Measurements from ENCODE around the gene SLC39A9.

SLC39A9 gene, protein sequence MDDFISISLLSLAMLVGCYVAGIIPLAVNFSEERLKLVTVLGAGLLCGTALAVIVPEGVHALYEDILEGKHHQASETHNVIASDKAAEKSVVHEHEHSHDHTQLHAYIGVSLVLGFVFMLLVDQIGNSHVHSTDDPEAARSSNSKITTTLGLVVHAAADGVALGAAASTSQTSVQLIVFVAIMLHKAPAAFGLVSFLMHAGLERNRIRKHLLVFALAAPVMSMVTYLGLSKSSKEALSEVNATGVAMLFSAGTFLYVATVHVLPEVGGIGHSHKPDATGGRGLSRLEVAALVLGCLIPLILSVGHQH

DNA sequence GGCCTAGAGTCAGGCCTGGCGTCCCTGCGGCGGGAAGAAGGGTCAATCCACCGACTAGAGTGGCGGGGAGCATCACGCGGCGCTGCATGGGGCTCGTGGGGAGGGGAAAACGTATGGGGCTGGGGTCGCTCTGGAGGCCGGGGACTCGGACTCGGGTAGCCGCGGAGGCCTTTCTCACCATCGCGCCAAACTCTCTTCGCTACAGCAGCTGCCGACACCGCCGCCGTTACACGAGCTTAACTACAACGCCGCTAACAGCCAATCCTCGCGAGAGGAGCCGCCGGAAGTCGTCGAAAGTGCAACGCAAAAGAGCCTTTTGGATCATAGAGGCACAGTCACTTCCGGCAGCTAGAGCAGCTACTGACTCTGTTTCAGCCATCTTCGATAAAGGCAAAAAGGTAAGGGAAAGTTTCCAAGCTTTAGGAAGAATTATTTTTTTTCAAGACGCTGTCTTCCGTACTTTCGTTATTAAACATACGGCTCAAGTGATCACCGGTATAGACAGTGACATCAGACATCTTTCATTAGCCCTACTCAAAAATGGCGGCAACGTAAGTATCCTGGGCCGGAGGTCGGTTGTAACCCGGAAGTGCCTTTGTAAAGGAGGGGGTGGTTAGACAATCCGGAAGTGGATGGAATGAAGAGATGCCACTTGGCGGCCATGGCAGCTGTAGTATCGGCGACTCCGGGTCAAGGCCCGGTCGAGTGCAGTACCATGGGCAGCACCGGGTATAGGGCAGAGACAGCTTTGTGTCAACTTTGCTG, at the start of gene SLC39A9, which contains the start of gene ERH:
Gene SLC39A9, plus strand, starts transcription at position 640 of the 765 bp plus-strand sequence. CDS start 678 bp downstream, outside the sequence.
Gene ERH, minus strand, starts transcription at position 247 of the 765 bp plus-strand sequence. Its CDS starts 66 bp downstream, at position 181.
- DNase-seq (ENCODE audit: low spot score) = peak; percentile 99

DNA sequence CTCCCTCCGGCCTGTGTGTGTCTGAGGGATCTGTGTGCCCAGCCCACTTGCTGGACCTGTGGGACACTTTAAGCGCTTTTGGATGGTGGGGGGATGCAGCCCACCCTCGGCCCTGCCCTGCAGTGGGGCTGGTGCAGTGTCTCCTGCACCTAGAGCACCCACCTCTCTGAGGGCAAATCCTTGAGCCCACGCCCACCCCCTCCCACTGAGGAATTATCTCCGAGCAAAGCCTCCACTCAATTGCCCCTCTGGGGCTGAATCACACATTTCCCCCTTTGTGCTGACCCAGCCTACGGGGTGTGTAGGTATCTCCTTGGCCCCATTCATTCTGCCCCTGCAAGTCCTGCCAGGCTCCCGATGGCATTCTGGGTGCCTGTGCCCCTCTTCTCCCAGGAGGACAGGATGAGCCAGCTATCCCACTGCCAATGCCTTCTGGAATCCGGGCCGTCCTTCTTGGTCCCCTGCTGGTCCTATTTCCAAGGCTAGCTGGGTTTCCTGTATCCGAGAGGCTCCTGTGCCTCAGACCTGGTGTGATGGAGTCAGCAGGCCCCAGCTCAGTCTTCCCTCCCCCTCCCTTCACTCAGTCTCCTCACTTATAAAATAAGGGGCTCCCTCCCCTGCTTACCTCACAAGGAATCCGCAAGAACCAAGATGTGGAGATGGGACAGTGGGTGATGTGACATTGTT, 49.3 kb upstream of the SLC39A9 start:
- DNase-seq (ENCODE audit: low spot score) = no peak

- DNase-seq (ENCODE audit: low spot score) = no peak
Observed at GRCh38 chr14:69350892-69351291, 47.6 kb upstream of the SLC39A9 start.

DNA sequence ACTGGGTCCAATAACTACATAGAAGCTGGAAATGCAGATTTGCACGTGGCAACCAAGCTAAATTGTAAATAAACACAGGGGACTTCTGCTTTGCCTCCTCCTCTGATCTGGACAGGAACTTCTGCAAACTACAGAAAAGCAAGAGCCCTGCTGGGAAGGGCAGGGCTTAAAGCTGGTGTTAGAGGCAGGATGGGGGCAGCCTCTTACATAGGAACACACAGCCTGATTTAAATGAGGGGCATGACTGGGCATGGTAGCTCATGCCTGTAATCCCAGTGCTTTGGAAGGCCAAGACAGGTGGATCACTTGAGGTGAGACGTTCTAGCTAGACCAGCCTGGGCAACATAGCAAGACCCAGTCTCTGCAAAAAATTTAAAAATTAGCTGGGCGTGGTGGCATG, 47.1 kb upstream of the SLC39A9 start:
- DNase-seq (ENCODE audit: low spot score) = no peak

GRCh38 chr14:69351911-69352310, 46.6 kb upstream of the SLC39A9 start:
- no peak for DNase-seq (ENCODE audit: low spot score)

- DNase-seq (ENCODE audit: low spot score) = no peak
Observed at GRCh38 chr14:69353168-69353567, 45.3 kb upstream of the SLC39A9 start.

GRCh38 chr14:69354383-69355153, 43.9 kb upstream of the SLC39A9 start:
- DNase-seq (ENCODE audit: low spot score) = no peak

- no peak for DNase-seq (ENCODE audit: low spot score)
Observed at GRCh38 chr14:69355154-69355597, 43.3 kb upstream of the SLC39A9 start.

- no peak for DNase-seq (ENCODE audit: low spot score)
Observed at GRCh38 chr14:69355607-69356281, 42.7 kb upstream of the SLC39A9 start.

DNA sequence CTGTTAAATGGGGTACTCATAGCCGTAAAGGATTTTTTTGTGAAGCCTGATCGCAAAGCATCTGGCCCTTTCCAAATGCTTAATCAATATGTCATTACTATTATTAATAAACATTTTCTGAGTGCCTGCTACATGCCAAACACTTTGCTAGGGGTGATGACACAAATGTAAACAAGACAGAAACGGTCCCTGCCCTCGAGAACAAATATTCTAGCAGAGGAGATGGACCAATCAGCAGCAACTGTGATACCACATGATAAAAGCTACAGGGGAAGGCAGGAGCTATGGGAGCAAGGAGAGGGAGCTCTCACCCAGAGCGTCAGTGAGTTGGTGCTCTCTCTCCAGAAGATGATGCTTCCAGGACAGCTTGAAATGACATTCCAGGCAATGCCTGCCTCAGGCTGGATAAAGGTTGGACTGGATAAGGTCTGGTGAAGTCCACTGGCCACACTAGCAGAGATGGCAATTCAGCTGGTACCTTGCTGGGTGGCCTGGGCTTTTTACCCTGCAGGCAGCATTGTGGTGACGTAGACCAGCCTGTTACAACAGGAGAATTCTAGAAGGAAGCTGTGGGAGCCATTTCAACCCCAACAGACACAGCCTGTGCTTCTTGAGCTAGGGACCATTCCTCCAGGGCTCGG, 41.5 kb upstream of the SLC39A9 start:
- no peak for DNase-seq (ENCODE audit: low spot score)

DNA sequence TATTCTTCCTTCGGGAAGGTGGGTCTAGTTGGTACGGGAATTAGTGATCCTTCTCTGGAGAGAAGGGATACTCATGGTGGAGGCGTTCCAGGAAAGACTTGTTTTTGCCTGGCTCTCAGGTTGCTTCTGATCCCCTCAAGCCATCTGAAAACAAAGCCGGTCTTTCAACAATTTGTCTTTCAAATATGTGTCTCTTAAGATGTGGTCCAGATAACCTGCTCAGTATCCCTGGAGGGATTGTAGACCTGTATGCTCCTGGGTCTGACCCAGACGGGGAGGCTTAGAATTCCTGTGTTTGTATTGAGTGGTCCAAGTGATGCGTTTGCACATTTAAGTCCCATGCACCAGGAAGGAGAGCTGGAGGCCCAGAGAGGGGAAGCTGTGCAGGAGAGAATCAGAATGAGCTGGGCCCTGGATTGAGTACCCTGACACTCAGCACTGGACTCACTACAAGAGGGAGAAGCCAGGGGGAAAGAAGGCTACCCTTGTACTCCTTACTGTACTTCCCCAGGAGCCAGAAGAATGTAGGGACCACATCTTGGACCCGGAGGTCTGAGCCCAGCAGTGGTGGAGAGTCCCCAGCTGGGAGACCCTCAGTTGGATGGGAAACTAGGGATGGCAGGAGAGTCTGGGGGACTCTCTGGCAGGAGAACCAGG, 40.8 kb upstream of the SLC39A9 start:
- DNase-seq (ENCODE audit: low spot score) = no peak

DNA sequence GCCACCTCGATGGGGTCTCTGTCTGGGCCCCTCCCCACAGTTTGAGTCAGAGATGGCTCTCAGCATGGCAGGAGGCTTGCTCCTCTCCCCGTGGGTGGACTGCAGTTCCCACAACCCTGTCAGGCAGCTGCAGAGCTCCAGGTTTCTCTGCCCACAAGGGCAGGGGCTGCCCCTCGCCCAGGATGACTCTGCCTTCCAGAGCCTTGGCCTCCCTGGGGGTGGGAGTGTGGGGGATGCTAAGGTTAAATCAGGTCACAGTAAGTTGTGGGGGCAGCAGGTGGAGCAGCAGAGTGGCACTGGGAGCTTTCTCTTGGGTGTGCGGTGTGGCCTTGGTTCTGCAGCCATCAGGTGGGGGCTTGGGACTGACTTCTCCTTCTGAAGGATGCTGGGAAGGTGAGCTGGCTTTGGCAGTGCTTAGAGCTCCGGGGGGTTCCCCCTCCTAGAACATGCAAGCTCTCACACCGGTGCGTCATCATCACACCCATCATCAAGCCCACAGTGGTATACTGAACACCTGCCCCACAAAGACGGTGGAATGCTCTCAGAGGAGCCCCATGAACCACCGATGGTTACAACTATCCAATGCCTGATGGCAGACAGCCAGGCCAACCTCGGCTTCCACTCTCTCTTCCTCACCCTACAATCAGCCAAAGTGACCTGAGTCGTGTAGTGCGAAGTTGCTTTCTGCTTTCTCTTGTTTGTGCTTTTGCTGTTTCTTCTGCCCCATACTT, 40.1 kb upstream of the SLC39A9 start:
- no peak for DNase-seq (ENCODE audit: low spot score)

- DNase-seq (ENCODE audit: low spot score) = no peak
Observed at GRCh38 chr14:69358966-69359365, 39.5 kb upstream of the SLC39A9 start.

DNA sequence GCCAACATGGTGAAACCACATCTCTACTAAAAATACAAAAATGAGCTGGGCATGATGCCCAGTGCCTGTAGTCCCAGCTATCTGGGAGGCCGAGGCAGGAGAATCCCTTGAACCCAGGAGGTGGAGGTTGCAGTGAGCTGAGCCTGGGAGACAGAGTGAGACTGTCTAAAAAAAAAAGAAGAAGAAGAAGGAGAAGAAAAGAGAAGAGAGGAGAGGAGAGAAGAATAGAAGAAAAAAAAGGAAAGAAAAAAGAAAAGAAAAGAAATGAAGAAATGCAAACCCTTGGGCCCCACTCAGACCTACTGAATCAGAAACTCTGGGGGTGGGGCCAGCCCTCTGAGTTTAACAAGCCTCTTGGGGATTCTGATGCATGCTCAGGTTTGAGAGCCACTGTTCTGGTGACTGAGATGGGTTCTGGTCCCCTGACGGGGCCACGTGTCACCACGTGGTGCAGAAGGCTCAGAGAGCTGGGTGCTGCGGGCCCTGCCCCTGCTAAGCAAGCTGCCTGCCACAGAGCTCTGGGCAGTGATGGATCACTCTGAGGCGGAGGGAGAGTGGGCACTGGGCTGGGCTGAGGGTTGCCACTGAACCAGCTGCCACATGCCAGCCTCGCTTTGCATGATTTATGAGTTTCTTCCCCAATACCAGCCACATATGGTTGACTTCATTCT, 37.9 kb upstream of the SLC39A9 start:
- no peak for DNase-seq (ENCODE audit: low spot score)

GRCh38 chr14:69363055-69363454, 35.4 kb upstream of the SLC39A9 start:
- no peak for DNase-seq (ENCODE audit: low spot score)

DNA sequence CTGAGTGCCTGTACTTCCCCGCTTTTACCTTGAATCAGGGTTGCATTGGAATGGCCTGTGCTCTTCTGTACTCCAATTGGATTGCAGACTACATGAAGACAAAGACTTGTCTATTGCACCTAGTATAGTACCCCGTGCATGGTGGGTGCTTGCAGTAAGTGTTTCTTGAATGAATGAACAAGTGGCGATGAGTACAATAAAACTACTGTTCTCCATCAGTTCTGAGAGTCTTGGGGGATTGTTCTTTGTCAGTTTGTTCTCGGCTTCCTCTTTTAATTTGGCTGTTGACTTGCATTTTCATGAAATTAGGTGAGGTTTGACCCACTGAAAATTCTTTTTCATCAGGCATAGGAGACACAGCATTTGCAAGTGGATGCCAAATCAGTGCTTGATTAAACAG, 34.5 kb upstream of the SLC39A9 start:
- DNase-seq (ENCODE audit: low spot score) = no peak

DNA sequence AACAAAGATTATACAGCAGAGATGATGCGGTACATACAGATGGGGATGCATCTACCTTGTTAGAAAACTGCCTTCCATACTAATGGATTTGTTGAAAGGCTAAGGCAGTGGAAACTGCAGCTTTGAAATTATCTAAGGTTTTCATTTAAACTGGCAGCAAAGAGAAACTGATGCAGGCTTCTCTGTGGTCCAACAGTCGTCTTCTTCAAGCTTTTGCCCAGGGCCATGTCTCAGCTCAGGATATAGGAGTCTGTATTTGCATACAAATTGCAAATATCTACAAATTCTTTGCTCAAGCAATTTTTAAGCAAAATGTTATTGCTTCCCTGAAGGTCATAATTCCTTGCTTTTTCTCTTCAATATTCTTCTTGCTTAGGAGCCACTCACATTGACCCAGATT, 34.1 kb upstream of the SLC39A9 start:
- DNase-seq (ENCODE audit: low spot score) = no peak

DNA sequence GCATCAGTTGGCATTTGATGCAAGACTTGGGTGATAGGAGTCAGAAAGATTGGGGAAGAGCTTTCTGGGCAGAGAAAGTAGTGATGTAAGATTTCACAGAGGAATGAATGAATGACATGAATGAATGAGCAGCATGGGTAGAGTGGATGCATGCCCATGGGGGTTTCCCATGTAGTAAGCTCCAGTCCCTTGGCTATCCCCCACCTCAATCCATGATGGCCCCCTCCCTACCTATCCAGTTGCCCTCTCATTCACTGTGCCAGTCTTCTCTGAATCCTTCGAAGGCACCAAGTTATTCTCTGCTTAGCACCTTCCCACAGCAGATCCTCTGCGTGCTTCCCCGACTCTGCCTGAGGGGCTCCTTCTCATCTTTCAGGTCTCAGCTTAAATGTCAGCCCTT, 32.4 kb upstream of the SLC39A9 start:
- no peak for DNase-seq (ENCODE audit: low spot score)

DNA sequence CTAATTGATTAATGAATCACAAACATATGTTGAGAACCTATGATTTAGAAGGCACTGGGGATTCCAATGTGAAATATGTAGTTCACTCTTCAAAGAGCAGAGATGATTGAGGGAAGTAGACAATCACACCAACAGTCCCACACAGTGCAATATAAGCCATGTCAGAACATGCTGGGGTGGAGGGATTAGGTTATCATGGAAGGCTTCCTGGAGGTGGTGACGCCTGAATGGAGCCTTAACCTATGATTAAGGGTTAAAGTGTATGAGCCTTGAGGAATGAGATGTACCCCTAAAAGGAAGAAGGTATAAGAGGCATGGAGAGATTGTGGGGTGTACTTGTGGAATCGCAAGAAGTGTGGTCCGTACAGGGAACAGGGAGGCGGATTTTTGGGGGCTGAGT, 31.7 kb upstream of the SLC39A9 start:
- DNase-seq (ENCODE audit: low spot score) = no peak
